Stomach smooth muscle (tissue), 2 donors: ENCODE results near the gene LEMD1.

Experiments used
- H3K27ac ChIP-seq: one replicate; pipeline ENCODE4 v1.7.0; 2013; ENCODE audit warnings: mild to moderate bottlenecking, low read length, inconsistent platforms
- H3K27me3 ChIP-seq, 2 donors: one replicate each; pipeline ENCODE4 v1.7.0; 2013; ENCODE audit warnings: low read length in 2 of 2; ENCODE audit not compliant: insufficient read depth in 2 of 2, control insufficient read depth in 1 of 2
- H3K36me3 ChIP-seq, 2 donors: one replicate each; pipeline ENCODE4 v1.7.0; 2013; ENCODE audit warnings: low read length in 2 of 2; ENCODE audit not compliant: control insufficient read depth in 2 of 2, insufficient read depth in 2 of 2
- H3K4me1 ChIP-seq: one replicate; pipeline ENCODE4 v1.7.0; 2013; ENCODE audit warnings: low read length; ENCODE audit not compliant: control insufficient read depth, insufficient read depth
- H3K4me3 ChIP-seq, 2 donors: one replicate each; pipeline ENCODE4 v1.7.0; 2013; ENCODE audit warnings: low read length in 2 of 2
- H3K9ac ChIP-seq, 2 donors: one replicate each; pipeline ENCODE4 v1.7.0; 2013; ENCODE audit warnings: low read length in 2 of 2, mild to moderate bottlenecking in 1 of 2
- H3K9me3 ChIP-seq, 2 donors: one replicate each; pipeline ENCODE4 v1.7.0; 2013; ENCODE audit warnings: low read length in 2 of 2; ENCODE audit not compliant: control insufficient read depth in 2 of 2
- donor health status: healthy.
- donor health status: Pancreatic carcinoma.

LEMD1 gene

GRCh38 chr1:205353191-205353590, 68.7 kb downstream of the LEMD1 start:
- no peak overlapping the region for H3K4me3 ChIP-seq
- H3K4me1 ChIP-seq, result no peaks in the 10 kb centered on the region
- H3K27ac ChIP-seq, result no peak overlapping the region
- H3K9ac ChIP-seq, result no peak overlapping the region
- H3K9me3 ChIP-seq, result no peaks in the 10 kb centered on the region
- peaks cover 0 to 8% of the 10 kb centered on the region in 2 donors for H3K27me3 ChIP-seq
- no peaks in the 10 kb centered on the region for H3K36me3 ChIP-seq

DNA sequence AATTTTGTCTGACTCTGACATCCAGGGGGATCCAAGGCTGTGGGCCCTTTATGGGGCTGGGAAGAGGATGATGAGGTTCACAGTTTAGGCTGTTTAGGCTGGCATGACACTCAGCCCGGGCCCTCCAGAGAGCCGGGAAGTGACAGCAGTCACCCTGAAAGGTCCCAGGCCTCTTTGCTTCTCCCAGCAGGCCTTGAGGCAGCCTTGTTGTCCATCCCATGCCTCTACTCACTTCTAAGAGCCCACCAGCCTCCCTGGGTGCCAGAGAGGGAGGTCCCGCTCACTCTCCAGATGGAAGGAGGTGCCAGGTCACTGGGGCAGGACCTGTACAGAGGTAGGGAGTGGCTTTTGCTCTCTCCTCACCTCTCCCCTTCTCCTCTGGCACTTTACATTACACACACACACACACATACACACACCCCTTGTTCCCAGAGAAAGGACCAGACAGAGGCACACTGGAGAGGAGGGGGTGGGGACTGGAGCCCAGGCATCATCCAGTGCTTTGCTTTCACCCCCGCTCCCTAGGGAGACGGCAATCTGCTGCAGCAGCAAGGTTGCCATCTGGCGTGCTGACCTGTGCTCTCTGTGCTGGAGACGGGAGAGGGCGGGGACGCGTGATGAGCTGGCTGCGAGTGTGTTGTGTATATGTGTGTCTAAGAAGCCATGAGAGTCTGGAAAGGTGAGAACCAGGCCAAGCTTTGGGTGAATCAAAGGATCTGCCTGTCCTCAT, 69.7 kb downstream of the LEMD1 start:
- H3K9ac ChIP-seq, result no peak overlapping the region
- no peaks in the 10 kb centered on the region for H3K9me3 ChIP-seq
- no peaks in the 10 kb centered on the region for H3K36me3 ChIP-seq
- no peak overlapping the region for H3K27ac ChIP-seq
- H3K4me1 ChIP-seq, result no peaks in the 10 kb centered on the region
- peaks cover 4 to 8% of the 10 kb centered on the region in 2 donors for H3K27me3 ChIP-seq
- H3K4me3 ChIP-seq, result no peak overlapping the region

DNA sequence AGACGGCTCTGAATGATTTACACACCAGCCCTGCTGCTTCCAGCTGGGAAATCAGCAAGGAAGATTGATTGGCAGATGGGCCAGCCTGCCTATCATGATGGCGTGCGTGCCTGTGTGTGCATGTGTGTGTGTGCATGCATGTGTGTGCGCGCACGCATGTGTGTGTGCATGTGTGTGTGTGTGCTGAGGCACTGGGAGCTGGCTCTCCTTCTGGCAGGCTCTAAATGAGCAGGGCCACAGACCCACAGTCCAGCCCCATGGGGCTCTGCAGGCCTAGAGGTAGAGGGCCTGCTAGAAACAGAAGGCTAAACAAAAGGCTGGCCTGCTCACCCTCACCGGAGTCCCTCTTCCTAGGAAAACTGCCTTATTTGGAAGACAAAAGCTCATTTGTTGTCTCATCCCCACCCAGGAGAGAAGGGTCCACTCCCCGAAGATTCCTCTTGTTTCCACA, 71.1 kb downstream of the LEMD1 start:
- H3K27ac ChIP-seq, result no peak overlapping the region
- no peak overlapping the region for H3K4me3 ChIP-seq
- H3K4me1 ChIP-seq, result no peaks in the 10 kb centered on the region
- H3K9ac ChIP-seq, result no peak overlapping the region
- H3K36me3 ChIP-seq, result no peaks in the 10 kb centered on the region
- H3K27me3 ChIP-seq, result peaks cover 10 to 13% of the 10 kb centered on the region in 2 donors
- H3K9me3 ChIP-seq, result no peaks in the 10 kb centered on the region

DNA sequence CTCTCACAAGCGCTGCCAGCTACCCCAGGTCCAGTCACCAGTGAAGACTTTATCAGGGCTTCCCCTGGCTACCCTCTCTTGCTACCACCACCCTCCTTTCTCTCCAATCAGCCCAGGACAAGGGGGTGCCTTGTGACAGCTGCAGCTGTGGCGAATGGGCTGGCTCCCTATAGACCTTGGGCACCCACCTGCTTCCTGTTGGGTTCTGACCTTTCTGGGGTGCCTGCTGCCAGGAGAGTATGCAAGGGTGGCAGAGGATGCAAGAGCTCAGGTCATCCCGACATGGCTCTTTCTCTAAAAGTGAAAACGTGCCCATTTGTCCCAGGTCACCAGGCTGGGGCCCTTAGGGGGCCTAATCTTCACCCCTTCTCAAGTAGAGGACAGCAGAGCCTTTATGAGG, 71.7 kb downstream of the LEMD1 start:
- Histone ChIP-seq H3K27ac (no peak overlapping the region), H3K9ac (no peak overlapping the region), H3K4me1 (no peaks in the 10 kb centered on the region), H3K27me3 (peaks cover 13 to 16% of the 10 kb centered on the region in 2 donors), H3K9me3 (no peaks in the 10 kb centered on the region), H3K36me3 (no peaks in the 10 kb centered on the region), H3K4me3 (no peak overlapping the region)

DNA sequence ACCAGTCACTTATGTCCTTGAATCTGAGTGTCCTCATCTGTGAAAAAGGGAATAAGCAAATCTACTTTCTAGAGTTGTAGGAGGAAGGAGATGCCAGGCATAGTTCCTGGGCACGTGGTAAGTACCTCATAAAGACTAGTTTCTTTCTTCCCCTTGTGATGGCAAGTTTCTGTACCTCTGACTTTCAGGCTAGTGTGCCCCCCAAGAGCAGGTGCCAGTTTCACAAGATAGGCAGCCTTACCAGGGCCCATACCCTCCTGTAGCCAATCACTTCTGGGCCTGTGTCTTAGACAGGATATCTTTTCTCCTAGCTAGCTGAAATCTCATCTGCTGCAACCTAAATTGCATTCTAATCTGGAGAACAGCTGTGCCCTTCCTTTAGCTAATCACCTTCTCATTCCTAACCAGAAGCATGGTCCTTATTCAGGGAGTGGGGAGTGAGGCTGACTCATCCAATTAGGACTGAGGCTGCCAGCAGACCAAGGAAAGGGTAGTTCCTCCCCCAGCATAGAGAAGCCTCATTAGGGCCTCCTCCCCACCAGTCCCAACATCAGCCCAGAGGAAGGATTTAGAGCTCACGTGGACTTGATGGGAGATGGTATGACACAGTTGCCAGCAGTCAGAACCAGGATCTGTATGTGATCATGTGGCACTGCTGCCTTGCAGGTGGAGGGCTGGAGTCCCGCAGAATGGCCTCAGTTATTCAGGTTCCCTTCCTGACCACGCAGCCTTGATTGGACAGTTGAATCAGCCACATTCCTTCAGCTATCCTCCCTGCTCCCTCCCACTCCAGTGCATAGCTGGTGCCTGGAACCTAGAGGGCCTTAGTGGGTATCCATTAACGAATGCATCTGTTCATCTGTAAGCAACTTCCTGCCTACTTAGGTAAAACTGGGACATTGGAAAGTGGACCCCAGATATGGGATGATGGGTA, 73.0 kb downstream of the LEMD1 start:
- peaks cover 25 to 27% of the 10 kb centered on the region in 2 donors for H3K27me3 ChIP-seq
- H3K4me1 ChIP-seq, result peaks cover 7% of the 10 kb centered on the region
- H3K27ac ChIP-seq, result no peak overlapping the region
- H3K36me3 ChIP-seq, result no peaks in the 10 kb centered on the region
- no peak overlapping the region for H3K9ac ChIP-seq
- H3K4me3 ChIP-seq, result no peak overlapping the region
- no peaks in the 10 kb centered on the region for H3K9me3 ChIP-seq

- no peak overlapping the region for H3K9ac ChIP-seq
- no peak overlapping the region for H3K27ac ChIP-seq
- H3K9me3 ChIP-seq, result no peaks in the 10 kb centered on the region
- peaks cover 14% of the 10 kb centered on the region for H3K4me1 ChIP-seq
- no peak overlapping the region for H3K4me3 ChIP-seq
- H3K27me3 ChIP-seq, result peaks cover 36 to 40% of the 10 kb centered on the region in 2 donors
- H3K36me3 ChIP-seq, result no peaks in the 10 kb centered on the region
Observed at GRCh38 chr1:205346956-205347574, 74.8 kb downstream of the LEMD1 start.

GRCh38 chr1:205345761-205346160, 76.1 kb downstream of the LEMD1 start:
- peaks cover 37 to 40% of the 10 kb centered on the region in 2 donors for H3K27me3 ChIP-seq

GRCh38 chr1:205344066-205344928, 77.6 kb downstream of the LEMD1 start:
- H3K27ac ChIP-seq, result no peak overlapping the region
- H3K4me3 ChIP-seq, result peak overlapping the region; percentile 20 to 52
- H3K4me1 ChIP-seq, result peaks cover 14% of the 10 kb centered on the region
- H3K27me3 ChIP-seq, result peaks cover 37 to 38% of the 10 kb centered on the region in 2 donors
- no peak overlapping the region for H3K9ac ChIP-seq
- no peaks in the 10 kb centered on the region for H3K9me3 ChIP-seq
- H3K36me3 ChIP-seq, result no peaks in the 10 kb centered on the region

More at GRCh38 chr1:205345761-205346160, 76.1 kb downstream of the LEMD1 start:
- H3K4me1 ChIP-seq, result peaks cover 14% of the 10 kb centered on the region
- H3K9ac ChIP-seq, result no peak overlapping the region
- no peaks in the 10 kb centered on the region for H3K36me3 ChIP-seq
- no peaks in the 10 kb centered on the region for H3K9me3 ChIP-seq
- no peak overlapping the region for H3K27ac ChIP-seq
- no peak overlapping the region for H3K4me3 ChIP-seq

DNA sequence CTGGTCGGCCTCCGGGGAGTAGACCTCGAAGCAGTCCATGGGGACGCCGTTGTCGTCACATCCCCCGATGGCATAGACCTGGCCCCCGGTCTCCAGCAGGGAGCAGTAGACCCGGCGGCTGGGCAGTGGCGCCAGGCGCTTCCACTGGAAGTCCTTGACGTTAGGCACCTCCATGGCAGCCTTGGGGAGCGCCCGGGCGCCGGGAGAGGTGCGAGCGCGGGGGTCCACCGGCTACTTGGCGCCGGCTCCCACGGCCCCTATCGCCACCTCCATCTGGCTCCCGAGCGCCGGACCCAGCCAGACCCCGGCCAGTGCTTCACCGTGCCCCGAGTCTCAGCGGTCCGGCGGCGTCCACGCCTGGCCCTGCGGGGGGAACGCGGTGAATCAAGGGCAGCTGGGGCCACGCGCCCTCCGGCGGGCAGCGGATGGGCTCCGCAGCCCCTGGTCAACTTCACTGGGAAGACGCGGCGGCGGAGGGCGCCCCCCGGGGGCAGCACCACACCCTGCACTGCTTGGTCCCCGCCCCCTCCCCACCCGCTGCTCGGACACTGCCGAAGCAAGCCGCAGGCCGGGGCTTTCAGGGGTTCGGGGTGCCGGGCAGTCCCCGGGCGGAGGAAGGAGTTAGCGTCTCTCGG, 78.3 kb downstream of the LEMD1 start:
- no peak overlapping the region for H3K9ac ChIP-seq
- H3K27me3 ChIP-seq, result peaks cover 35 to 38% of the 10 kb centered on the region in 2 donors
- no peaks in the 10 kb centered on the region for H3K9me3 ChIP-seq
- H3K36me3 ChIP-seq, result no peaks in the 10 kb centered on the region
- H3K27ac ChIP-seq, result no peak overlapping the region
- H3K4me1 ChIP-seq, result peaks cover 14% of the 10 kb centered on the region
- H3K4me3 ChIP-seq, result peak overlapping the region in 1 of 2 donors; percentile 52
